Measurements from ENCODE around the gene PRR3.

DNA sequence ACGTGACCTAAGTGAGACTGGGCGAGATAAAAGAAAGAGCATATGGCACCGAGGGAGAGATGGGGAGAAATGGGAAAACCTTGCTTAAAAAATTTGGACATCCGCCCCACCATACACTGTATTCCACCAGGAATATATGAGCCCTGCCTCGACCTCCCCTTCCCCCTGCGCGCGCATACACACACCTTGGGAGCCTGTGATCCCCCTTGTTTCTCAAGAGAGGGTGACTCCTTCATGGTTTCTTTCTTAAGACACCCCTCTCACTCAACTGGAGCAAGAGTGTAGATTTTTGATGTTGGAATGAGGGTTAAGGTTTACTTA, 14.6 kb downstream of the PRR3 start:
- TF ChIP-seq, protein P1, sequence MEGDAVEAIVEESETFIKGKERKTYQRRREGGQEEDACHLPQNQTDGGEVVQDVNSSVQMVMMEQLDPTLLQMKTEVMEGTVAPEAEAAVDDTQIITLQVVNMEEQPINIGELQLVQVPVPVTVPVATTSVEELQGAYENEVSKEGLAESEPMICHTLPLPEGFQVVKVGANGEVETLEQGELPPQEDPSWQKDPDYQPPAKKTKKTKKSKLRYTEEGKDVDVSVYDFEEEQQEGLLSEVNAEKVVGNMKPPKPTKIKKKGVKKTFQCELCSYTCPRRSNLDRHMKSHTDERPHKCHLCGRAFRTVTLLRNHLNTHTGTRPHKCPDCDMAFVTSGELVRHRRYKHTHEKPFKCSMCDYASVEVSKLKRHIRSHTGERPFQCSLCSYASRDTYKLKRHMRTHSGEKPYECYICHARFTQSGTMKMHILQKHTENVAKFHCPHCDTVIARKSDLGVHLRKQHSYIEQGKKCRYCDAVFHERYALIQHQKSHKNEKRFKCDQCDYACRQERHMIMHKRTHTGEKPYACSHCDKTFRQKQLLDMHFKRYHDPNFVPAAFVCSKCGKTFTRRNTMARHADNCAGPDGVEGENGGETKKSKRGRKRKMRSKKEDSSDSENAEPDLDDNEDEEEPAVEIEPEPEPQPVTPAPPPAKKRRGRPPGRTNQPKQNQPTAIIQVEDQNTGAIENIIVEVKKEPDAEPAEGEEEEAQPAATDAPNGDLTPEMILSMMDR (IDR thresholded peaks at IDR 0.05; ENCODE audit: poor library complexity, severe bottlenecking) = no peak
- TF ChIP-seq EP300 (conservative IDR thresholded peaks at IDR 0.05; ENCODE audit: poor library complexity, severe bottlenecking) = no peak
- TF ChIP-seq TAF1 (IDR thresholded peaks at IDR 0.05; ENCODE audit: low read depth) = no peak
- TF ChIP-seq, protein P2, sequence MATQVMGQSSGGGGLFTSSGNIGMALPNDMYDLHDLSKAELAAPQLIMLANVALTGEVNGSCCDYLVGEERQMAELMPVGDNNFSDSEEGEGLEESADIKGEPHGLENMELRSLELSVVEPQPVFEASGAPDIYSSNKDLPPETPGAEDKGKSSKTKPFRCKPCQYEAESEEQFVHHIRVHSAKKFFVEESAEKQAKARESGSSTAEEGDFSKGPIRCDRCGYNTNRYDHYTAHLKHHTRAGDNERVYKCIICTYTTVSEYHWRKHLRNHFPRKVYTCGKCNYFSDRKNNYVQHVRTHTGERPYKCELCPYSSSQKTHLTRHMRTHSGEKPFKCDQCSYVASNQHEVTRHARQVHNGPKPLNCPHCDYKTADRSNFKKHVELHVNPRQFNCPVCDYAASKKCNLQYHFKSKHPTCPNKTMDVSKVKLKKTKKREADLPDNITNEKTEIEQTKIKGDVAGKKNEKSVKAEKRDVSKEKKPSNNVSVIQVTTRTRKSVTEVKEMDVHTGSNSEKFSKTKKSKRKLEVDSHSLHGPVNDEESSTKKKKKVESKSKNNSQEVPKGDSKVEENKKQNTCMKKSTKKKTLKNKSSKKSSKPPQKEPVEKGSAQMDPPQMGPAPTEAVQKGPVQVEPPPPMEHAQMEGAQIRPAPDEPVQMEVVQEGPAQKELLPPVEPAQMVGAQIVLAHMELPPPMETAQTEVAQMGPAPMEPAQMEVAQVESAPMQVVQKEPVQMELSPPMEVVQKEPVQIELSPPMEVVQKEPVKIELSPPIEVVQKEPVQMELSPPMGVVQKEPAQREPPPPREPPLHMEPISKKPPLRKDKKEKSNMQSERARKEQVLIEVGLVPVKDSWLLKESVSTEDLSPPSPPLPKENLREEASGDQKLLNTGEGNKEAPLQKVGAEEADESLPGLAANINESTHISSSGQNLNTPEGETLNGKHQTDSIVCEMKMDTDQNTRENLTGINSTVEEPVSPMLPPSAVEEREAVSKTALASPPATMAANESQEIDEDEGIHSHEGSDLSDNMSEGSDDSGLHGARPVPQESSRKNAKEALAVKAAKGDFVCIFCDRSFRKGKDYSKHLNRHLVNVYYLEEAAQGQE (IDR thresholded peaks at IDR 0.05; ENCODE audit: borderline replicate concordance) = no peak
- no peak for TF ChIP-seq MXI1 (conservative IDR thresholded peaks at IDR 0.05; ENCODE audit: poor library complexity, severe bottlenecking)
- no peak for TF ChIP-seq EZH2 (IDR thresholded peaks at IDR 0.05; ENCODE audit: borderline replicate concordance, insufficient read depth, low read length, poor library complexity, severe bottlenecking)
- TF ChIP-seq RAD21 (conservative IDR thresholded peaks at IDR 0.05) = no peak
- TF ChIP-seq POLR2AphosphoS5 (IDR thresholded peaks at IDR 0.05) = no peak
